HepG2 (cell line): ENCODE measurements around the gene BAIAP2L1. TPM values are rescaled to one million over a fixed set of nuclear protein-coding genes. Genes with fewer than 3 reads are reported as not detected.

Experiments used
- ATAD3A ChIP-seq: sonication (generic); formaldehyde crosslinking; IDR thresholded peaks from 2 replicates; pipeline ENCODE4 v1.4.0; 2020; ENCODE audit warnings: missing genetic modification reagents
- CREB1 ChIP-seq, 2 experiments: fragments of 450-650 bp in 1 of 2; IDR thresholded peaks; 2 replicates each; pipeline ENCODE4 v1.6.1; 2016 to 2017; ENCODE audit warnings: control low read depth in 1 of 2, mild to moderate bottlenecking in 1 of 2, missing compliant biosample characterization in 1 of 2, missing genetic modification characterization in 1 of 2
- HNRNPLL ChIP-seq: fragments of 200-400 bp; formaldehyde crosslinking; IDR thresholded peaks from 2 replicates; pipeline ENCODE4 v1.6.1; 2017; ENCODE audit warnings: mild to moderate bottlenecking, low read depth, low read length; ENCODE audit not compliant: poor library complexity, severe bottlenecking
- MAFF ChIP-seq: IDR thresholded peaks from 2 replicates; pipeline ENCODE4 v1.6.1; 2011; ENCODE audit warnings: low read depth, low read length, improper control_type of control experiment
- MAFK ChIP-seq, 2 experiments: IDR thresholded peaks in 1 of 2; conservative IDR thresholded peaks in 1 of 2; 2 replicates each; pipeline ENCODE4 v1.6.1; 2011; ENCODE audit warnings: improper control_type of control experiment in 2 of 2, low read length in 2 of 2
- NCOA1 ChIP-seq: sonication (generic); formaldehyde crosslinking; IDR thresholded peaks from 2 replicates; pipeline ENCODE4 v1.9.0; 2021; ENCODE audit warnings: missing genetic modification reagents
- NFE2 ChIP-seq: sonication (generic); formaldehyde crosslinking; IDR thresholded peaks from 2 replicates; pipeline ENCODE4 v1.4.0; 2020; ENCODE audit warnings: missing genetic modification reagents
- REL ChIP-seq: sonication (generic); formaldehyde crosslinking; conservative IDR thresholded peaks from 2 replicates; pipeline ENCODE4 v1.8.0; 2022; ENCODE audit warnings: mild to moderate bottlenecking, missing genetic modification reagents, moderate library complexity
- SOX6 ChIP-seq, 2 experiments: fragments of 450-650 bp in 1 of 2; sonication (generic) in 1 of 2; formaldehyde crosslinking in 1 of 2; IDR thresholded peaks; 2 replicates each; pipeline versions ENCODE4 v1.4.0 to v1.6.1; 2017 to 2020; ENCODE audit warnings: antibody characterized with exemption in 1 of 2, mild to moderate bottlenecking in 1 of 2, missing genetic modification reagents in 1 of 2
- SP1 ChIP-seq, 2 experiments: fragments of 450-650 bp in 1 of 2; sonication (generic) in 1 of 2; formaldehyde crosslinking in 1 of 2; IDR thresholded peaks; 2 replicates each; pipeline versions ENCODE4 v1.4.0 to v1.6.1; 2016 to 2020; ENCODE audit warnings: missing genetic modification reagents in 1 of 2
- TBX2 ChIP-seq: sonication (generic); formaldehyde crosslinking; IDR thresholded peaks from 2 replicates; pipeline ENCODE4 v1.5.0; 2020; ENCODE audit warnings: missing genetic modification reagents, mild to moderate bottlenecking, borderline replicate concordance
- TFDP2 ChIP-seq: sonication (generic); formaldehyde crosslinking; IDR thresholded peaks from 2 replicates; pipeline ENCODE4 v1.4.0; 2020; ENCODE audit warnings: missing genetic modification reagents
- ZFP62 ChIP-seq: sonication (generic); formaldehyde crosslinking; IDR thresholded peaks from 2 replicates; pipeline ENCODE4 v1.4.0; 2020; ENCODE audit warnings: missing genetic modification reagents
- ZMYM3 ChIP-seq: sonication (generic); formaldehyde crosslinking; IDR thresholded peaks from 2 replicates; pipeline ENCODE4 v1.5.1; 2020; ENCODE audit warnings: mild to moderate bottlenecking, missing genetic modification reagents
- ZNF3 ChIP-seq: IDR thresholded peaks from 2 replicates; pipeline ENCODE4 v1.7.0; 2017; ENCODE audit warnings: inconsistent platforms
- ZNF326 ChIP-seq: sonication (generic); formaldehyde crosslinking; IDR thresholded peaks from 2 replicates; pipeline ENCODE4 v1.4.0; 2020; ENCODE audit warnings: missing genetic modification reagents, borderline replicate concordance
- ZNF414 ChIP-seq: sonication (generic); formaldehyde crosslinking; IDR thresholded peaks from 2 replicates; pipeline ENCODE4 v1.5.0; 2020; ENCODE audit warnings: missing genetic modification reagents
- ZNF468 ChIP-seq: sonication (generic); formaldehyde crosslinking; IDR thresholded peaks from 2 replicates; pipeline ENCODE4 v1.8.0; 2022; ENCODE audit warnings: mild to moderate bottlenecking, moderate library complexity, missing genetic modification reagents
- ZNF768 ChIP-seq: sonication (generic); formaldehyde crosslinking; IDR thresholded peaks from 2 replicates; pipeline ENCODE4 v1.4.0; 2020; ENCODE audit warnings: missing genetic modification reagents
- ZNF781 ChIP-seq: sonication (generic); formaldehyde crosslinking; IDR thresholded peaks from 2 replicates; pipeline ENCODE4 v1.5.1; 2020; ENCODE audit warnings: borderline replicate concordance, mild to moderate bottlenecking, missing genetic modification reagents; ENCODE audit errors: not compliant biosample characterization
- ZZZ3 ChIP-seq: sonication (generic); formaldehyde crosslinking; IDR thresholded peaks from 2 replicates; pipeline ENCODE4 v1.4.0; 2020; ENCODE audit warnings: missing genetic modification reagents, mild to moderate bottlenecking, borderline replicate concordance
- polyA plus RNA-seq, 8 experiments: library from polyadenylated mRNA; depleted of rRNA in 3 of 8; stranded (reverse) in 7 of 8; unstranded in 1 of 8; fragments of >200 nt; fragmentation: Illumina TruSeq in 4 of 8; extraction: Trizol in 4 of 8; gene quantifications; 2 replicates each; pipeline versions ENCODE4 v1.2.1 to v1.2.3, GENCODE V29; 2011 to 2016; ENCODE audit warnings: low read depth in 4 of 8, missing spikeins in 1 of 8, mixed read lengths in 1 of 8; ENCODE audit not compliant: insufficient read depth in 1 of 8
- total RNA-seq, 5 experiments: library from RNA; depleted of rRNA; stranded (reverse); fragments of >200 nt; fragmentation: Illumina TruSeq; extraction: Trizol; gene quantifications; 2 replicates each; pipeline ENCODE4 v1.2.3, GENCODE V29; 2016; ENCODE audit warnings: low read depth in 1 of 5
- TF ChIP-seq, protein P1 (sequence below): sonication (generic); formaldehyde crosslinking; IDR thresholded peaks from 2 replicates; pipeline ENCODE4 v1.5.1; 2020; ENCODE audit warnings: missing genetic modification reagents, mild to moderate bottlenecking, borderline replicate concordance
- TF ChIP-seq, protein P2 (sequence below): sonication (generic); formaldehyde crosslinking; conservative IDR thresholded peaks from 2 replicates; pipeline ENCODE4 v1.4.0; 2020; ENCODE audit warnings: missing genetic modification reagents

The BAIAP2L1 gene
- total and polyA plus RNA-seq, 2 of the 13 experiments (the other 11 are each of a cell fraction or from before 2014, with no cell fraction given), result 13.0 to 21.5 TPM

DNA sequence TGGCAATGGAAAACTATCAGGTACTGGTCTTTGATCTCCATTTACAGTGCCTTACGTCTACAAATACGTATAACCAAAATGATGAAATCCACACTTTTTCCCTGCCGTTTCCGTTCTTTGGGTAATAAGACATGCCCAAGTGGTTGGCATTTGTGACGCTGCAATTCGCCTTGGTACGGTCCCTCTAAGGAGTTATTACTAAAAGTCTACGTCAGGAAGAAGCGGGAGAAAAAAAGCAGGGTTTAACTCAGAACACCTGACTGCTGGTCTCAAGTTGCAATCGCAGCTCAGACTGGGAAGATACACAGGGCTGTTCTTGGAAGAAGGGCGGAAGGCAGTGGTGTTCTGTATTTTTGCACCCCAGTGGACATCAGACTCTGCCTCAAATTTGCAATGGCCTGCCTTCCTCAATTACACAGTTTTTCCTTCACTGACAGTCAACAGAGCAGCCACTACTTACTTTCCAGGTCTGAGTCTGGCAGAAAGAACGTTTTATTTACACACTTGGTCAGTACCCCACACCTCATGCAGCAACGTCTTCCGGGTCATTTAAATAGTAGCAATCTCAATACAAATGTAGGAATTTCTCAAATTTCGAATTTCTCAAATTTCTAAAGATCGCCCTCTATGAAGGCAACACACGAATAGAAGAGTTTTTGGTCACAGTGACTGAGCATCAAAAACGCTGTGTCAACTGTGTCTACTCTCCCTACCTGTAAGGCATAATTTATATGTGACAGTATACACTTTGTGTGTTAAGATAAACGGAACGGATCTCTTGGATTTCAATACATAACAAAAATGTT, 2.1 kb downstream of the BAIAP2L1 start (continued):
- TF ChIP-seq MAFK (conservative IDR thresholded peaks at IDR 0.05 in 1 of 2, IDR thresholded peaks at IDR 0.05 in 1 of 2; ENCODE audit: low read length in 2 of 2) (peak in 1 of 2 experiments; percentile 45; a peak in 2 of 4 replicates), NFE2 (CRISPR knock-in tag) (no peak), SOX6 (IDR thresholded peaks at IDR 0.05) (no peak), SOX6 (CRISPR knock-in tag; IDR thresholded peaks at IDR 0.05) (peak; percentile 19; the same call in 1 of the 2 replicates), ATAD3A (CRISPR knock-in tag) (no peak), CREB1 (IDR thresholded peaks at IDR 0.05) (no peak), CREB1 (CRISPR knock-in tag; IDR thresholded peaks at IDR 0.05) (peak; percentile 33; the same call in 1 of the 2 replicates), TBX2 (CRISPR knock-in tag) (no peak), ZMYM3 (no peak), ZNF781 (CRISPR knock-in tag) (no peak), TFDP2 (CRISPR knock-in tag) (no peak), ZZZ3 (CRISPR knock-in tag) (no peak), ZNF414 (CRISPR knock-in tag) (no peak), SP1 (IDR thresholded peaks at IDR 0.05) (no peak), SP1 (CRISPR knock-in tag; IDR thresholded peaks at IDR 0.05) (no peak), ZFP62 (CRISPR knock-in tag) (no peak), ZNF326 (CRISPR knock-in tag) (no peak), HNRNPLL (no peak), ZNF468 (CRISPR knock-in tag) (no peak), NCOA1 (no peak), ZNF3 (no peak), MAFF (peak; percentile 44; the same call in 1 of the 2 replicates), ZNF768 (CRISPR knock-in tag) (no peak), REL (CRISPR knock-in tag) (no peak)
- TF ChIP-seq, protein P1, sequence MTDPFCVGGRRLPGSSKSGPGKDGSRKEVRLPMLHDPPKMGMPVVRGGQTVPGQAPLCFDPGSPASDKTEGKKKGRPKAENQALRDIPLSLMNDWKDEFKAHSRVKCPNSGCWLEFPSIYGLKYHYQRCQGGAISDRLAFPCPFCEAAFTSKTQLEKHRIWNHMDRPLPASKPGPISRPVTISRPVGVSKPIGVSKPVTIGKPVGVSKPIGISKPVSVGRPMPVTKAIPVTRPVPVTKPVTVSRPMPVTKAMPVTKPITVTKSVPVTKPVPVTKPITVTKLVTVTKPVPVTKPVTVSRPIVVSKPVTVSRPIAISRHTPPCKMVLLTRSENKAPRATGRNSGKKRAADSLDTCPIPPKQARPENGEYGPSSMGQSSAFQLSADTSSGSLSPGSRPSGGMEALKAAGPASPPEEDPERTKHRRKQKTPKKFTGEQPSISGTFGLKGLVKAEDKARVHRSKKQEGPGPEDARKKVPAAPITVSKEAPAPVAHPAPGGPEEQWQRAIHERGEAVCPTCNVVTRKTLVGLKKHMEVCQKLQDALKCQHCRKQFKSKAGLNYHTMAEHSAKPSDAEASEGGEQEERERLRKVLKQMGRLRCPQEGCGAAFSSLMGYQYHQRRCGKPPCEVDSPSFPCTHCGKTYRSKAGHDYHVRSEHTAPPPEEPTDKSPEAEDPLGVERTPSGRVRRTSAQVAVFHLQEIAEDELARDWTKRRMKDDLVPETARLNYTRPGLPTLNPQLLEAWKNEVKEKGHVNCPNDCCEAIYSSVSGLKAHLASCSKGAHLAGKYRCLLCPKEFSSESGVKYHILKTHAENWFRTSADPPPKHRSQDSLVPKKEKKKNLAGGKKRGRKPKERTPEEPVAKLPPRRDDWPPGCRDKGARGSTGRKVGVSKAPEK (CRISPR knock-in tag), result no peak
- TF ChIP-seq, protein P2, sequence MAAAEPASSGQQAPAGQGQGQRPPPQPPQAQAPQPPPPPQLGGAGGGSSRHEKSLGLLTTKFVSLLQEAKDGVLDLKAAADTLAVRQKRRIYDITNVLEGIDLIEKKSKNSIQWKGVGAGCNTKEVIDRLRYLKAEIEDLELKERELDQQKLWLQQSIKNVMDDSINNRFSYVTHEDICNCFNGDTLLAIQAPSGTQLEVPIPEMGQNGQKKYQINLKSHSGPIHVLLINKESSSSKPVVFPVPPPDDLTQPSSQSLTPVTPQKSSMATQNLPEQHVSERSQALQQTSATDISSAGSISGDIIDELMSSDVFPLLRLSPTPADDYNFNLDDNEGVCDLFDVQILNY (CRISPR knock-in tag), result no peak
